ENCODE measurements around the gene TRPC4AP.

DNA sequence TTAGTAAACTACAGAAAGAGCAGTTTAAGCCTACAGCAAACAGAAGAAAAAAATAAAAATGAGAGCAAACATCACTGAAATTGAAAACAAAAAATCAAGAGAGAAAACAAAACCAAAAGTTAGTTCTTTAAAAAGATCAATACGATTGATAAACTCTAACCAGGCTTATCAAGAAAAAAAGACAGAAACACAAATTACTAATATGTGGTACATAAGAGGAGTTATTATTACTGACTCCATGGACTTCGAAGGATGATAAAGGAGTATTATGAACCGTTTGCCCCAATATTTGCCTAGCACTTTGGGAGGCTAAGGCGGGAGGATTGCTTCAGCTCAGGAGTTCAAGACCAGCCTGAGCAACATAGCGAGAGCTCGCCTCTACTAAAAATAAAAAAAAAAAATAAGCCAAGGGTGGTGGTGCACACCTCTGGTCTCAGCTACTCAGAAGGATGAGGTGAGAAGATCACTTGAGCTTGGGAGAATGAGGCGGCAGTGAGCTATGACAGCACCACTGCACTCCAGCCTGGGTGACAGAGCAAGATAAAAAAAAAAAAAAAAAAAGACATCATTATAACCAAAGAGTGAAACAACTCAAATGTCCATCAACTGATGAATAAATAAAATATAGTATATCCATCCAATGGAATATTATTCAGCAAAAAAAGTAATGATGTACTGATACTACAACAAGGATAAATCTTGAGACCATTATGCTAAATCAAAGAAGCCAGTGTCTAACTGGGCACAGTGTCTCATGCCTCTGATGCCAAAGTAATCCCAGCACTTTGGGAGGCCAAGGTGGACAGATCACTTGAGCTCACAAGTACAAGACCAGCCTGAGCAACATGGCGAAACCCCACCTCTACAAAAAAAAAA is 12.9 kb downstream of the TRPC4AP start:
- TF ChIP-seq, protein P1, sequence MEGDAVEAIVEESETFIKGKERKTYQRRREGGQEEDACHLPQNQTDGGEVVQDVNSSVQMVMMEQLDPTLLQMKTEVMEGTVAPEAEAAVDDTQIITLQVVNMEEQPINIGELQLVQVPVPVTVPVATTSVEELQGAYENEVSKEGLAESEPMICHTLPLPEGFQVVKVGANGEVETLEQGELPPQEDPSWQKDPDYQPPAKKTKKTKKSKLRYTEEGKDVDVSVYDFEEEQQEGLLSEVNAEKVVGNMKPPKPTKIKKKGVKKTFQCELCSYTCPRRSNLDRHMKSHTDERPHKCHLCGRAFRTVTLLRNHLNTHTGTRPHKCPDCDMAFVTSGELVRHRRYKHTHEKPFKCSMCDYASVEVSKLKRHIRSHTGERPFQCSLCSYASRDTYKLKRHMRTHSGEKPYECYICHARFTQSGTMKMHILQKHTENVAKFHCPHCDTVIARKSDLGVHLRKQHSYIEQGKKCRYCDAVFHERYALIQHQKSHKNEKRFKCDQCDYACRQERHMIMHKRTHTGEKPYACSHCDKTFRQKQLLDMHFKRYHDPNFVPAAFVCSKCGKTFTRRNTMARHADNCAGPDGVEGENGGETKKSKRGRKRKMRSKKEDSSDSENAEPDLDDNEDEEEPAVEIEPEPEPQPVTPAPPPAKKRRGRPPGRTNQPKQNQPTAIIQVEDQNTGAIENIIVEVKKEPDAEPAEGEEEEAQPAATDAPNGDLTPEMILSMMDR (IDR thresholded peaks at IDR 0.05 in 4 of 5, conservative IDR thresholded peaks at IDR 0.05 in 1 of 5), result no peak
- TF ChIP-seq POLR2A (IDR thresholded peaks at IDR 0.05), result no peak

Data from gastrocnemius medialis (tissue), 4 donors.